PC-3 (cell line): ENCODE measurements around the gene TSBP1.

ENCODE experiments used
- EZH2 ChIP-seq: fragments of 300-600 bp; sonication (generic); IDR thresholded peaks from one replicate; pipeline ENCODE4 v1.6.1; 2017; ENCODE audit warnings: antibody characterized with exemption, mild to moderate bottlenecking, low read length; ENCODE audit not compliant: unreplicated experiment
- EZH2phosphoT487 ChIP-seq: fragments of 300-600 bp; sonication (generic); IDR thresholded peaks from 2 replicates; pipeline ENCODE4 v1.6.1; 2018; ENCODE audit warnings: mild to moderate bottlenecking, antibody characterized with exemption, low read length, borderline replicate concordance

GRCh38 chr6:32337186-32337805, 34.4 kb downstream of the TSBP1 start:
- no peak for TF ChIP-seq EZH2phosphoT487
- TF ChIP-seq EZH2 = no peak
